Measurements from ENCODE around the gene KDM8.

The KDM8 gene

DNA sequence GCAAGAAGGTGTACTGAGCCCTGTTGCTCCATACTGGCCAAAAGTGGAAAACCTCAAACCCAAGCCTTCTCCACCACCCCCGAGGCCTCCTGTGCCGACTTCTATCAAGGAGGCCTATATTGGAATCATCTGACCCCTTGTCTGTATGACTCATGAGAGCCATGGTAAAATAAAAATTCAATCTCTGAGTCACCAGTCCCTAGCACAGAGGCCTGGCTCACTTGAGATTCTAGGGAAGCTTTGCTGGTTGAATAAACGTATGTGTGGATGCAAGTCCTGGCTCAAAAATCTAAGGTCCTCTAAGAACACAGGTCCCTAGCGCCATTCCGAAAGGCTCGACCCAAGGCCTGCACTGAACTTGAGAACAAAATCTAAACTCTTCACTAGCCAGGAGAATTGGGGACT, 50.2 kb downstream of the KDM8 start:
- H3K36me3 ChIP-seq (ENCODE audit: control insufficient read depth in 2 of 2, insufficient read depth in 1 of 2, low read length in 2 of 2) = peaks cover 0 to 26% of the 10 kb centered on the region in 2 experiments
- H3K4me3 ChIP-seq (ENCODE audit: low read depth, low read length) = no peak overlapping the region
- CTCF ChIA-PET = no interaction called here

DNA sequence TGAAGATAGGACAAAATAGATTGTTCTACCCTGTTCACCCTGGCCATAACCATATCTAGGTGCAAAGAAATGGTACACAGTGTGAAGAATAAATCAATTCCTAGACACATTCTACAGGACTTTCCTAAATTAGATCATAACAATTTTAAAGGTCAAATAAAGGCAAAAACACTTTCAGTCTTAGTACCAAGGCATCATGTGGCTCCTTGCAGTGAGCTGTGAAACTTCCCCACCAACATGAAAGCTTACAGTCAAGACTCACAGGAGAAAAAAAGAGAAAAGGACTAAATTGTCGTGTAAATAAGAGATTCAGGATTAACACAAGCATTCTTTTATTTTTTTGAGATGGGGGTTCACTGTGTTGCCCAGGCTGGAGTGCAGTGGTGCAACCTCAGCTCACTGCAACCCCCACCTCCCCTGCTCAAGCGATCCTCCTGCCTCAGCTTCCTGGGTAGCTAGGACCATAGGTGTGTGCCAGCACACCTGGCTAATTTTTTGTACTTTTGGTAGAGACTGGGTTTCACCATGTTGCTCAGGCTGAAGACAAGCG, 51.0 kb downstream of the KDM8 start:
- H3K4me3 ChIP-seq (ENCODE audit: low read depth, low read length) = no peak overlapping the region
- POLR2A ChIA-PET = no interaction called here

More for the DNA sequence above, 50.2 kb downstream of the KDM8 start:
- no peaks in the 10 kb centered on the region for H3K9me3 ChIP-seq (ENCODE audit: control insufficient read depth, insufficient read depth, low read depth, low read length)
- TF ChIP-seq TCF7L2 (IDR thresholded peaks at IDR 0.05; ENCODE audit: borderline replicate concordance, low read depth, low read length) (no peak), ZNF629 (tag by site-specific recombination; IDR thresholded peaks at IDR 0.05) (no peak), MYNN (tag by site-specific recombination; IDR thresholded peaks at IDR 0.05; ENCODE audit: borderline replicate concordance) (no peak), ZNF785 (tag by site-specific recombination; IDR thresholded peaks at IDR 0.05) (no peak), ZNF544 (tag by site-specific recombination; IDR thresholded peaks at IDR 0.05) (no peak), ZNF184 (tag by site-specific recombination; IDR thresholded peaks at IDR 0.05) (no peak), ZNF837 (tag by site-specific recombination; IDR thresholded peaks at IDR 0.05) (no peak), ZNF791 (tag by site-specific recombination; IDR thresholded peaks at IDR 0.05) (no peak), GLI2 (tag by site-specific recombination; IDR thresholded peaks at IDR 0.05; ENCODE audit: borderline replicate concordance, low read depth) (no peak), ZNF654 (tag by site-specific recombination; IDR thresholded peaks at IDR 0.05; ENCODE audit: low read depth) (no peak), ZNF132 (tag by site-specific recombination; IDR thresholded peaks at IDR 0.05; ENCODE audit: borderline replicate concordance) (no peak), ZNF426 (tag by site-specific recombination; IDR thresholded peaks at IDR 0.05) (no peak)
- TF ChIP-seq, protein P1, sequence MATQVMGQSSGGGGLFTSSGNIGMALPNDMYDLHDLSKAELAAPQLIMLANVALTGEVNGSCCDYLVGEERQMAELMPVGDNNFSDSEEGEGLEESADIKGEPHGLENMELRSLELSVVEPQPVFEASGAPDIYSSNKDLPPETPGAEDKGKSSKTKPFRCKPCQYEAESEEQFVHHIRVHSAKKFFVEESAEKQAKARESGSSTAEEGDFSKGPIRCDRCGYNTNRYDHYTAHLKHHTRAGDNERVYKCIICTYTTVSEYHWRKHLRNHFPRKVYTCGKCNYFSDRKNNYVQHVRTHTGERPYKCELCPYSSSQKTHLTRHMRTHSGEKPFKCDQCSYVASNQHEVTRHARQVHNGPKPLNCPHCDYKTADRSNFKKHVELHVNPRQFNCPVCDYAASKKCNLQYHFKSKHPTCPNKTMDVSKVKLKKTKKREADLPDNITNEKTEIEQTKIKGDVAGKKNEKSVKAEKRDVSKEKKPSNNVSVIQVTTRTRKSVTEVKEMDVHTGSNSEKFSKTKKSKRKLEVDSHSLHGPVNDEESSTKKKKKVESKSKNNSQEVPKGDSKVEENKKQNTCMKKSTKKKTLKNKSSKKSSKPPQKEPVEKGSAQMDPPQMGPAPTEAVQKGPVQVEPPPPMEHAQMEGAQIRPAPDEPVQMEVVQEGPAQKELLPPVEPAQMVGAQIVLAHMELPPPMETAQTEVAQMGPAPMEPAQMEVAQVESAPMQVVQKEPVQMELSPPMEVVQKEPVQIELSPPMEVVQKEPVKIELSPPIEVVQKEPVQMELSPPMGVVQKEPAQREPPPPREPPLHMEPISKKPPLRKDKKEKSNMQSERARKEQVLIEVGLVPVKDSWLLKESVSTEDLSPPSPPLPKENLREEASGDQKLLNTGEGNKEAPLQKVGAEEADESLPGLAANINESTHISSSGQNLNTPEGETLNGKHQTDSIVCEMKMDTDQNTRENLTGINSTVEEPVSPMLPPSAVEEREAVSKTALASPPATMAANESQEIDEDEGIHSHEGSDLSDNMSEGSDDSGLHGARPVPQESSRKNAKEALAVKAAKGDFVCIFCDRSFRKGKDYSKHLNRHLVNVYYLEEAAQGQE (tag by site-specific recombination; IDR thresholded peaks at IDR 0.05) = no peak
- no peaks in the 10 kb centered on the region for H3K4me1 ChIP-seq (ENCODE audit: control insufficient read depth, insufficient read depth, low read length)
- POLR2A ChIA-PET = no interaction called here
- H3K27ac ChIP-seq (ENCODE audit: extremely low read depth, low read depth, low read length) = no peak overlapping the region

More for the DNA sequence above, 51.0 kb downstream of the KDM8 start:
- TF ChIP-seq ELK4 (IDR thresholded peaks at IDR 0.05; ENCODE audit: borderline replicate concordance, low read depth, low read length) (no peak), SCRT1 (tag by site-specific recombination; IDR thresholded peaks at IDR 0.05; ENCODE audit: borderline replicate concordance) (no peak), ZNF561 (tag by site-specific recombination; IDR thresholded peaks at IDR 0.05; ENCODE audit: borderline replicate concordance) (no peak), ZNF555 (tag by site-specific recombination; conservative IDR thresholded peaks at IDR 0.05) (no peak), SALL2 (tag by site-specific recombination; IDR thresholded peaks at IDR 0.05; ENCODE audit: borderline replicate concordance) (no peak), ZNF112 (tag by site-specific recombination; IDR thresholded peaks at IDR 0.05) (no peak), ZNF596 (tag by site-specific recombination; IDR thresholded peaks at IDR 0.05) (no peak), WT1 (tag by site-specific recombination; IDR thresholded peaks at IDR 0.05) (no peak), ZNF544 (tag by site-specific recombination; IDR thresholded peaks at IDR 0.05) (no peak), KLF16 (tag by site-specific recombination; IDR thresholded peaks at IDR 0.05) (no peak), ZNF791 (tag by site-specific recombination; IDR thresholded peaks at IDR 0.05) (no peak), SP3 (tag by site-specific recombination; IDR thresholded peaks at IDR 0.05) (no peak), ZNF654 (tag by site-specific recombination; IDR thresholded peaks at IDR 0.05; ENCODE audit: low read depth) (no peak)
- H3K9me3 ChIP-seq (ENCODE audit: control insufficient read depth, insufficient read depth, low read depth, low read length) = no peaks in the 10 kb centered on the region
- H3K27ac ChIP-seq (ENCODE audit: extremely low read depth, low read depth, low read length) = no peak overlapping the region
- CTCF ChIA-PET = no interaction called here
- H3K36me3 ChIP-seq (ENCODE audit: control insufficient read depth in 2 of 2, insufficient read depth in 1 of 2, low read length in 2 of 2) = peaks cover 0 to 26% of the 10 kb centered on the region in 2 experiments
- no peaks in the 10 kb centered on the region for H3K4me1 ChIP-seq (ENCODE audit: control insufficient read depth, insufficient read depth, low read length)
